Measurements from ENCODE around the gene HINT2. TPM values are rescaled to one million over a fixed set of nuclear protein-coding genes. Genes with fewer than 3 reads are reported as not detected.

The HINT2 gene
- polyA plus RNA-seq, 4 donors = 53.7 to 66.4 (median 60.5) TPM

DNA sequence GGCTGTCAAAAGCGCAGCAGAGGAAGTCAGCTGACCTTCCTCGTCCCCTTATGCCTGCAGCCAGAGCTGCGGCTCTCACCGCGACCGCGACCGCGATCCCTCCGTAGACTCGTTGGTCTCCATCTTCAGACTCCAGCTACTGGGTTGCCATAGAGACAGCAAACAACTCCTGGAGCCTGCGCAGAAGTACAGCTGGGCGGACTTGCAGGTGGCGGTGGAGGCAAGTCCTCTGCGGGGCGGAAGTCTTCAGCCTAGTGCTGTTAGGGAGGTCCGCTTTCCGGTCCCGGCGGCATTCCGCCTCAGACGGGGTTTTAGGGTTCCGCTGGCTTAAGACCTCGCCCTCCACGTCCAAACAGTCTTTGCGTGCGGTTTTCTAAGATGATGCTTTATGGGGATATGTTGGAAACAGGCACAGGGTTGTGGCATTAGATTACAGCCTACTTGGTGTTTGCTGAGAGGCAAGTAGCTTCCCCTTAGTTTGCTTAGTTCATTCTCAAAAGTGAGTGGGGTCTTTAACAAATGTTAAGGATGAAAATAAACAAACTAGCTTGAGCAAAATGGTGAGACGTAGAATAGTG, 2.7 kb downstream of the HINT2 start, which contains the start of gene SPAG8:
Gene SPAG8, minus strand, starts transcription at position 238 of the 578 bp plus-strand sequence. Its CDS starts 115 bp downstream, at position 123.
- DNase-seq (ENCODE audit: low read depth in 4 of 4, low spot score in 3 of 4) = peak; percentile 66 to 88 (median 84)

GRCh38 chr9:35811381-35812024, 3.3 kb downstream of the HINT2 start:
- no peak for DNase-seq (ENCODE audit: low read depth in 4 of 4, low spot score in 3 of 4)

GRCh38 chr9:35810122-35810521, 4.7 kb downstream of the HINT2 start:
- no peak for DNase-seq (ENCODE audit: low read depth in 4 of 4, low spot score in 3 of 4)

DNA sequence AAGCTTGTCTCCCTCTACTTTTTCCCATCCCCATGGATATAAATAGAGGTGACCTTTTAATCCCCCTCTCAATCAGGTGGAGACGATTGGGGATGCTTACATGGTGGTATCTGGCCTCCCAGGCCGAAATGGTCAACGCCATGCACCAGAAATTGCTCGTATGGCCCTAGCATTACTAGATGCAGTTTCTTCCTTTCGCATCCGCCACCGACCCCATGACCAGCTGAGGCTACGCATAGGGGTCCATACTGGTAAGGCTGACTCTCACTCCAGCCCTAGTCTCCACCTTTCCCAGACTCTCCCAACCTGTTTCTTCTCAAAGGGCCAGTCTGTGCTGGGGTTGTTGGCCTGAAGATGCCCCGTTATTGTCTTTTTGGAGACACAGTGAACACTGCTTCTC, 6.4 kb downstream of the HINT2 start:
- DNase-seq (ENCODE audit: low read depth in 4 of 4, low spot score in 3 of 4) = no peak

GRCh38 chr9:35806101-35806500, 8.7 kb downstream of the HINT2 start:
- no peak for DNase-seq (ENCODE audit: low read depth in 4 of 4, low spot score in 3 of 4)

DNA sequence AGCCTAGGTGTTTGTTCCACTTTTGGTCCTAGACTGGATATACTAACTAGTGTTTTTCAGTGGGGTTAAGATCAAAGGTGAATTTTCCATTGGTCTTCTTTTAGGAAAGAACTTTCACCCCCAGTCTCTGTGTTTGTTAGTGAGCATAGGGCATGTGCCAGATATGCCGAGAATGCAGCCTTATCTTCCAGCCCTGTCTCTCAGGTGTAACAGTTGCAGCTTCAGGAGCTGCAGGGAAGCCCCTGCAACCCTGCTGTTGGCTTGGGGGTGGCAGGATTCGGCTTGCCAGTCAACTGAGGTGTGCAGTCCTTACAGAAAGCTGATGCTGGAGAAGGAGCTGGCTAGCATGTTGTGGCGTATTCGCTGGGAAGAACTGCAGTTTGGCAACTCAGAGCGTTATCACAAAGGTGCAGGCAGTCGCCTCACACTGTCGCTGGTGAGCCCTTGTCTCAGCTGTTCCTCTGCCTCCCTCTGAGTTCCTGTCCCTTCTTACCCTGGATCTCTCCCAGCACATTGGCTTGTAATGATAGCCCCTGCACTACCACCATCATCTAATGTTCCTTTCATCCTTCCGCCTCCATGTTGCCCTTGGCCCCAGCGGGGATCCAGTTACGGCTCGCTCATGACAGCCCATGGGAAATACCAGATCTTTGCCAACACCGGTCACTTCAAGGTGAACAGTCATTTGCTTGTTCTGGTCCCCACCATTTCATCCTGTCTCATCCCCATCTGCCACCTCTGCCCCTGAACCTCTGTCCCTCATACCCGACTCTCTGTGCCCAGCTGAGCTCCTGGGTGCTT, 13.3 kb downstream of the HINT2 start:
- DNase-seq (ENCODE audit: low read depth in 4 of 4, low spot score in 3 of 4) = no peak

- no peak for DNase-seq (ENCODE audit: low read depth in 4 of 4, low spot score in 3 of 4)
Measured at GRCh38 chr9:35800530-35800929, 14.3 kb downstream of the HINT2 start.

GRCh38 chr9:35798658-35799374, 16.0 kb downstream of the HINT2 start:
- DNase-seq (ENCODE audit: low read depth in 4 of 4, low spot score in 3 of 4) = no peak

GRCh38 chr9:35797311-35798109, 17.3 kb downstream of the HINT2 start:
- no peak for DNase-seq (ENCODE audit: low read depth in 4 of 4, low spot score in 3 of 4)

- DNase-seq (ENCODE audit: low read depth in 4 of 4, low spot score in 3 of 4) = no peak
Measured at GRCh38 chr9:35795695-35796094, 19.1 kb downstream of the HINT2 start.

DNA sequence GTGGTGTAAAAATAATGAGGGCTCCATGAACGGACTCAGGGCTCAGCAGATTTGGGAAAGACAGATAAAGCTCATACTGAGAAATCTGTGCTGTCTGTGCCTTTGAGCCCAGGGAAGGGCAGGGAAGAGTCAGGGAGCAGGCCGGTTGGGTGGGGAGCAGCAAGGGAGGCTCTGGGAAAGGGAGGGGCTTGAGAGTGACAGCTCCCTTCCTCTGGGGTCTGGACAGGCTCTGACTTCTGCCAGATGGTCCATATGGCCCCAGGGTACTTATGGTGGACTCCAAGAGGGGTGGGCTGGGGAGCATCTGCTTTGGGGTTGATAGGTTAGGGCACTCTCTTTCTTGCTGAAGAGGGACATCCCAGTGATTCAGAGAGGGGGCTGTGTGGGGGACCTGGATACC, 21.4 kb downstream of the HINT2 start:
- DNase-seq (ENCODE audit: low read depth in 4 of 4, low spot score in 3 of 4) = no peak

DNA sequence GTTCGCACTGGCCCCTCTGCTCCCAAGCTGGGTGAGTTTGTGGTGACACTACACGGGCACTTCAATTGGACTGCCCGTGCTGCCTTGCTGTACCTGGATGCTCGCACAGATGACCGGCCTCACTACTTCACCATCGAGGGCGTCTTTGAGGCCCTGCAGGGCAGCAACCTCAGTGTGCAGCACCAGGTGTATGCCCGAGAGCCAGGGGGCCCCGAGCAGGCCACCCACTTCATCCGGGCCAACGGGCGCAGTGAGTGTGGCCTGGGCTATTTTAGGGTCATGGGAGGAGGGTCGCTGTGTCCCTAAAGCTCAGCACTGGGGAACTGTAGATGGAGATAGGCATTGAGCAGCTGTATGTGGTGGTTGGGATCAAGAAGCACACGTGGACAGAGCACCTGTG, 22.0 kb downstream of the HINT2 start:
- no peak for DNase-seq (ENCODE audit: low read depth in 4 of 4, low spot score in 3 of 4)

- no peak for DNase-seq (ENCODE audit: low read depth in 4 of 4, low spot score in 3 of 4)
Measured at GRCh38 chr9:35792024-35792813, 22.6 kb downstream of the HINT2 start.

- peak in 1 of 4 donors; percentile 16 for DNase-seq (ENCODE audit: low read depth in 4 of 4, low spot score in 3 of 4)
Measured at GRCh38 chr9:35791297-35791921, 23.4 kb downstream of the HINT2 start, which contains the start of gene NPR2. NPR2 (plus strand) TSS chr9:35791591; CDS start chr9:35792409, 818 bp downstream.

- DNase-seq (ENCODE audit: low read depth in 4 of 4, low spot score in 3 of 4) = peak; percentile 65 to 78 (median 75)
Measured at GRCh38 chr9:35790385-35791296, 24.2 kb downstream of the HINT2 start.

GRCh38 chr9:35790025-35790384, 24.8 kb downstream of the HINT2 start:
- DNase-seq (ENCODE audit: low read depth in 4 of 4, low spot score in 3 of 4) = no peak

DNA sequence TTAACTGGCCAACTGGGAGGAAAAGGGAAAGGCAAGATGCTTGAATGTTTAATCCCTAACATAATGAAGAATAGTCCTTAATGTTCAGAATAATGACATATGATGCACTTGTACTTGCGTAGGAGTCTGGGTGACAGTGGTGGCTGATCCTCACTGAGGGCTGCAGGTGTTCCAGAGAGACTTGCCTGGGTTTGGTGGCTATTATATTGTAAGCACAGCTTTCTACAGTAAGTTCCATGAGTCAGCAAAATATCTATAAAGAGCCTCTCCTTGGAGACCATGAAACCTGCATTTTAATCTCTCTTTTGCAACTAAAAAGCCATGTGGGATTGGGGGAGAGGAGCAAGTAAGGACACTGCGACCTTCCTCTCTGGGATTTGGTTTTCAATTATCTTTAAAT, 25.3 kb downstream of the HINT2 start:
- no peak for DNase-seq (ENCODE audit: low read depth in 4 of 4, low spot score in 3 of 4)

GRCh38 chr9:35783418-35783817, 31.4 kb downstream of the HINT2 start:
- DNase-seq (ENCODE audit: low read depth in 4 of 4, low spot score in 3 of 4) = no peak
